ENCODE results near the gene STX5. TPM values are rescaled to one million over a fixed set of nuclear protein-coding genes. Genes with fewer than 3 reads are reported as not detected.
A peak's percentile ranks its signal among the peaks of the same experiment; 100 is the strongest.

Gene STX5
- total RNA-seq, 2 donors from 2014 or later = 15.2 to 24.7 TPM

DNA sequence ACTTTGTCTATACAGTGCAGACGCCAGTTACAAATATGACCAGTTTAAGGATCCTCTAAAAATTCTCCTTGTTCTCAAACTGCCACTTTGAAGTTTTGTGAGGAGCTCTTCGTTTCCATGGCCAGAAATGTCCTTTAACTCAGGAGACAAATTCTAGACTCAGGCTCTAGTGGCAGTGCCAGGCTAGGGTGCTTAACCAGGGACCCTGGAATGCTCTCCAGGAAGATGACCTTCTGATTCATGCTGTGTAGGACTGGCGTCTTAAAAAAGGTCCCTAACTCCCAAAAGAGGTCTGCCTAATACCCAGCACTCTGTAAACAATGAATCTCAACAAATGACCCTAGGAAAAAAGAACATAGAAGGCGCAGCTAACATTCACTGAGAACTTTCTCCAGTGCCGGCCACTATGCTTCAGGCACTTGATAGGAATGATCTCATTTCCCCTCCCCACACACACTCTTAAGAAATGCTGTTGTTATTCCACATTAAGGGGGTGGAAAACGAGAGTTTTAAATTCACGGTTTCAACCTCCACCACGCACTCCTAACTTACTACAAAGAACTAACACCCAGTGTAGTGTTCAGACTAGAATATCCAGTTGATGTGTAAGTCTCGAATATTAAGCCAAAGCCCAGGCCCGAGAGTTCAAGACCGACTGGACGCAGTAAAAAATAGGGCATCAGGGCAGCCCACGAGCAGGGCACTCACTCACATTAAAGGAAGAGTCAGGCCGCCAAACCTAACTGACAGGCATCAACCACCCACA lies 27.4 kb downstream of the STX5 start:
- Histone ChIP-seq H3K4me3 (peak overlapping the region; percentile 72 to 87), H3K27me3 (no peaks in the 10 kb centered on the region), H3K27ac (peak overlapping the region; percentile 91 to 93), H3K36me3 (peaks cover 39% of the 10 kb centered on the region), H3K4me1 (peaks cover 0 to 33% of the 10 kb centered on the region in 2 donors), H3K9me3 (no peaks in the 10 kb centered on the region)
- TF ChIP-seq, protein P1, sequence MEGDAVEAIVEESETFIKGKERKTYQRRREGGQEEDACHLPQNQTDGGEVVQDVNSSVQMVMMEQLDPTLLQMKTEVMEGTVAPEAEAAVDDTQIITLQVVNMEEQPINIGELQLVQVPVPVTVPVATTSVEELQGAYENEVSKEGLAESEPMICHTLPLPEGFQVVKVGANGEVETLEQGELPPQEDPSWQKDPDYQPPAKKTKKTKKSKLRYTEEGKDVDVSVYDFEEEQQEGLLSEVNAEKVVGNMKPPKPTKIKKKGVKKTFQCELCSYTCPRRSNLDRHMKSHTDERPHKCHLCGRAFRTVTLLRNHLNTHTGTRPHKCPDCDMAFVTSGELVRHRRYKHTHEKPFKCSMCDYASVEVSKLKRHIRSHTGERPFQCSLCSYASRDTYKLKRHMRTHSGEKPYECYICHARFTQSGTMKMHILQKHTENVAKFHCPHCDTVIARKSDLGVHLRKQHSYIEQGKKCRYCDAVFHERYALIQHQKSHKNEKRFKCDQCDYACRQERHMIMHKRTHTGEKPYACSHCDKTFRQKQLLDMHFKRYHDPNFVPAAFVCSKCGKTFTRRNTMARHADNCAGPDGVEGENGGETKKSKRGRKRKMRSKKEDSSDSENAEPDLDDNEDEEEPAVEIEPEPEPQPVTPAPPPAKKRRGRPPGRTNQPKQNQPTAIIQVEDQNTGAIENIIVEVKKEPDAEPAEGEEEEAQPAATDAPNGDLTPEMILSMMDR (IDR thresholded peaks at IDR 0.05) = no peak
- DNase-seq (ENCODE audit: low spot score) = peak; percentile 65

DNA sequence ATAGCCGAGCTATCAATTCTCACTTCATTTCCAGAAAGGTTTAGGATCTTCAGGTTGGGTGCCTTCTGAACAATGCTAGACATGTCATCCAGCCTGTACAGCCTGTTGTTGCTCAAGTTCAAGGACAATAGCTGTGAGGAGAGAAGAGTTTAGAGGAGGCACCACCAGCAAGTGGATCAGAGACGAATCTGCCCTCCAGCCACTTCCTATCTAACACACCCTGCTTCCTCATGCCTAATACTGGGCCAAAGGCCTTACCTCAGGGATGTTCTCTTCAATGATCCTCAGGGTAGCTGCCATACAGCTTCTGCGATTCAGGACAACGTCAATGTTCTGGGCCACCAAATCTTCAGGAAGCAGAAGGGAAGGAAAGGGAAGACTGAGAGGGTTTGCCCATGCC lies 30.8 kb downstream of the STX5 start:
- DNase-seq (ENCODE audit: low spot score) = no peak
- peaks cover 0 to 23% of the 10 kb centered on the region in 2 donors for H3K4me1 ChIP-seq
- TF ChIP-seq, protein P1 (IDR thresholded peaks at IDR 0.05) = no peak
- H3K27ac ChIP-seq = no peak overlapping the region
- H3K27me3 ChIP-seq = no peaks in the 10 kb centered on the region
- peaks cover 73% of the 10 kb centered on the region for H3K36me3 ChIP-seq
- H3K9me3 ChIP-seq = no peaks in the 10 kb centered on the region
- no peak overlapping the region for H3K4me3 ChIP-seq

DNA sequence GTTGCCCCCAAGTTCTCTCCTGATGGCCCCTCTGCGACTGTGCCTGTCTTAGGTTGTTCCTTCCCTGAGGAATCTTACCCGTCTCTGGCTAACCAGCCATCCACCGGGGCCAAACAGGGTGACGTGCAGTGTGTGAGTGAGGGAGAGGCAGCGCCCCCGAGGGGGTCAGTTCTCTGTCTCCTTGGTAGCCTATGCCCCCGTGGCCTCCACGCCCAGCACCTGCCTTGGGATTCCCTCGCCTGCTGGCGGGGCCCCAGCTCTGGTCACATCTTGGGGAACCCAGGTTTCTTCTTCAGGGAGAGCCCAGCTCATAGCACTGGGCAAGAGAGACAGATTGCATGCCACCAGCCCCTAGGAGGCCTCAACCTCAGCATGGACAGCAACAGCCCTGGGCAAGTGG lies 32.4 kb downstream of the STX5 start:
- H3K4me1 ChIP-seq = peaks cover 0 to 17% of the 10 kb centered on the region in 2 donors
- H3K9me3 ChIP-seq = no peaks in the 10 kb centered on the region
- H3K4me3 ChIP-seq = no peak overlapping the region
- no peak for DNase-seq (ENCODE audit: low spot score)
- no peak overlapping the region for H3K27ac ChIP-seq
- peaks cover 89% of the 10 kb centered on the region for H3K36me3 ChIP-seq
- H3K27me3 ChIP-seq = no peaks in the 10 kb centered on the region
- TF ChIP-seq, protein P1 (IDR thresholded peaks at IDR 0.05) = no peak

DNA sequence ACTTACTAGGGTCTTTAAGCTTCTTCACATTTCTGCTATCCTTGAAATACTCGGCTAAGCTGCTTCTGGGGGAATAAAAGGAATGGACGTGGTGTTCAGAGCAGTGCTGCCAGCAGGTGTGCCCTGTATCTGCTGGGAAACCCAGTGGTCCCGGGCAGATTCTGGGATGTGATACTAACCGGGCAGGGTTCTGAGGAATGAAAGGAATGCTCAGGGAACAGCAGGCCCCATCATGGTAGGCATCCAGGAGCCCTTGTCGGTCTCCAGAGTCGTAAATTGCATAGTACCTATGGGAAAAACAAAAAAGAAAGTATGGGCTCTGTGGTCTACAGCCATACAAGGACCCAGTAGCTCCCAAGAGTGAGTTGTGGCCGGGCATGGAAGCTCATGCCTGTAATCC lies 35.6 kb downstream of the STX5 start:
- Histone ChIP-seq H3K27me3 (no peaks in the 10 kb centered on the region), H3K27ac (no peak overlapping the region), H3K9me3 (no peaks in the 10 kb centered on the region), H3K4me1 (peaks cover 0 to 10% of the 10 kb centered on the region in 2 donors), H3K36me3 (peaks cover 93% of the 10 kb centered on the region), H3K4me3 (no peak overlapping the region)
- TF ChIP-seq, protein P1 (IDR thresholded peaks at IDR 0.05) = no peak
- DNase-seq (ENCODE audit: low spot score) = no peak

DNA sequence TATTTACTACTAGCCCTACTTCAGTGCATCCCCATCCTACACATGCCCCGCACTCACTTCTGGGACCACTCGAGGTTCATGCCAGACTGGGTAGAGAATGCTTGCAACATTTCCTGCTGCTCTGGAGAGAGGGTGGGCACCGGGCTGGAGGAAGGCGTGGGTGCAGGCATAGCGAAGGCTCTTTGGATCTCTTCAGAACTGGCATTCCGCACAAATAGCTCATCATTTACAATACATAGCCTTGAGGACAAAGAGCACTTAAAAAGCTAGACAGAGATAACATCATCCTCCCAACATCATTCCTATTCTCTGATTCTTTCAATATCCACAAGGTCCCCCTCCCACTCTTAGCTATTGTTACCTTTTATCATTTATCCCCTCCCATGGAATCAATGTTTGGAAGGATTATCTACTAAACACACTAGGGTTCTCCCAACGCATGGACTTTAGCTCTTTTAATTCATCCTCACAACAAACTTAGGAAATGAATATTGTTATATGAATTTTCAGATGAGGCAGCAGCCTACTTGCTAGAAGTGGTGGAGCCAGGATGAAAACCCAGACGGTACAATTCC lies 37.6 kb downstream of the STX5 start:
- no peak for DNase-seq (ENCODE audit: low spot score)
- Histone ChIP-seq H3K27me3 (no peaks in the 10 kb centered on the region), H3K9me3 (no peaks in the 10 kb centered on the region), H3K4me3 (no peak overlapping the region), H3K36me3 (peaks cover 77% of the 10 kb centered on the region), H3K27ac (no peak overlapping the region), H3K4me1 (peaks cover 0 to 21% of the 10 kb centered on the region in 2 donors)
- TF ChIP-seq, protein P1 (IDR thresholded peaks at IDR 0.05) = no peak
